Stimulated activated naive CD4-positive, alpha-beta T cell treated with Interleukin-2 at 50 U/mL for 16 hours (primary cell): ENCODE measurements around the gene ACIN1.

Source experiments
- DNase-seq: peaks from one replicate; lab custom pipeline; 2025; lab: John Stamatoyannopoulos, UW

The ACIN1 gene

GRCh38 chr14:23094666-23095195 lies at the start of gene ACIN1:
TSS of gene ACIN1 (minus strand) at chr14:23095136. CDS start at chr14:23095112, 24 bp downstream.
- no peak for DNase-seq

GRCh38 chr14:23143911-23144310 lies 49.0 kb upstream of the ACIN1 start:
- no peak for DNase-seq

- no peak for DNase-seq
These were observed 47.9 kb upstream of the ACIN1 start for GRCh38 chr14:23142826-23143225.

GRCh38 chr14:23141706-23142444 lies 46.9 kb upstream of the ACIN1 start:
- DNase-seq: no peak

- DNase-seq: no peak
These were observed 45.4 kb upstream of the ACIN1 start for GRCh38 chr14:23140371-23140770.

- no peak for DNase-seq
These were observed 44.9 kb upstream of the ACIN1 start for GRCh38 chr14:23139874-23140273.

GRCh38 chr14:23137813-23138535 lies 43.0 kb upstream of the ACIN1 start:
- DNase-seq: no peak

- DNase-seq: no peak
These were observed 42.4 kb upstream of the ACIN1 start for GRCh38 chr14:23137192-23137812.

- DNase-seq: no peak
These were observed 41.7 kb upstream of the ACIN1 start for GRCh38 chr14:23136566-23137133.

GRCh38 chr14:23132970-23133369 lies 38.0 kb upstream of the ACIN1 start:
- no peak for DNase-seq

- no peak for DNase-seq
These were observed 36.5 kb upstream of the ACIN1 start for GRCh38 chr14:23131482-23131881.

- DNase-seq: no peak
These were observed 35.9 kb upstream of the ACIN1 start for GRCh38 chr14:23130871-23131270.

- no peak for DNase-seq
These were observed 34.9 kb upstream of the ACIN1 start for GRCh38 chr14:23129759-23130316.

- DNase-seq: no peak
These were observed 34.2 kb upstream of the ACIN1 start for GRCh38 chr14:23128969-23129758.

GRCh38 chr14:23127861-23128260 lies 32.9 kb upstream of the ACIN1 start:
- no peak for DNase-seq

GRCh38 chr14:23126548-23127278 lies 31.8 kb upstream of the ACIN1 start:
- DNase-seq: no peak

GRCh38 chr14:23125933-23126524 lies 31.1 kb upstream of the ACIN1 start:
- DNase-seq: no peak

GRCh38 chr14:23125011-23125410 lies 30.1 kb upstream of the ACIN1 start:
- no peak for DNase-seq

- no peak for DNase-seq
These were observed 29.5 kb upstream of the ACIN1 start for GRCh38 chr14:23124337-23124954.

GRCh38 chr14:23123419-23123818 lies 28.5 kb upstream of the ACIN1 start:
- no peak for DNase-seq
